ENCODE results near the gene ADARB2.
"Not testable (repeated sequence)": the region's sequence is repeated elsewhere in the genome, so short reads cannot be mapped to it uniquely, and the experiment has no call there.

Gene ADARB2

DNA sequence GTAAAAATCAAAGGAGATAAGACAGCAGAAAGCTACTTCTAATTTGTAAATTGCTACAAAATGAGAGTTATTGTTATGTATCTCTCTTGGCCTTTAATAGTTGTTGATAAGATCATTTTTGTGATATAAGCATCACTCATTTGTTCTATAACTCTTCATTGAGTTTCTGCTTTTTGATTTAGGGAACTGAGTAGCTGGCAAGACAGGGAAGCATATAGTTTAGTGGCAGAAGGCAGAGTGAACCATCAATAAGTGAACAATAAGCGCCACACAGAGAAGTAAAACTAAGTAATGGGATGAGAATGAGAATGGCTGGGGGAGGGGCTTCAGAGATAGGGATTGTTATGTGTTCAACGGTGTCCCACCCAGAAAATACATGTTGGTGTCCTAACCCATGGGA is 245.4 kb downstream of the ADARB2 start:
- no peak for DNase-seq (ENCODE audit: low read depth)

DNA sequence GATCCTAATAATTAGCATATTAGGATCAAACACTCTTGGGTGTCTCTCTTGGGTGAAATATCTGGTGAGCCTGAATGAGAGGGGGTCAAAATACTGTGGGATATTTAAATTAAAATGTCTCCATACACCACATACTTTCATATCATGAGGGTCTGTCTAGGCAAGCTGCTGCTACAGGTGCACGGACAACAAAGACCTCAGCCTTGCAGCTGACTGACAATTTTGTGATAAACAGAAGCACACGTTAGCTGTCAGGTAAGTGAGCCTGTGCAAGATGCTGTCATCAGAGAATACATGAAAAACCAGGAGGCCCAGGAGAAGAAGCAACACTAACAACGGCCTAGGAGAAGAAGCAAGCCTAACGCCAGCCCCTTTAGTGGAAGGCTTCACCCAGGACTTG is 247.5 kb downstream of the ADARB2 start:
- no peak for DNase-seq (ENCODE audit: low read depth)

DNA sequence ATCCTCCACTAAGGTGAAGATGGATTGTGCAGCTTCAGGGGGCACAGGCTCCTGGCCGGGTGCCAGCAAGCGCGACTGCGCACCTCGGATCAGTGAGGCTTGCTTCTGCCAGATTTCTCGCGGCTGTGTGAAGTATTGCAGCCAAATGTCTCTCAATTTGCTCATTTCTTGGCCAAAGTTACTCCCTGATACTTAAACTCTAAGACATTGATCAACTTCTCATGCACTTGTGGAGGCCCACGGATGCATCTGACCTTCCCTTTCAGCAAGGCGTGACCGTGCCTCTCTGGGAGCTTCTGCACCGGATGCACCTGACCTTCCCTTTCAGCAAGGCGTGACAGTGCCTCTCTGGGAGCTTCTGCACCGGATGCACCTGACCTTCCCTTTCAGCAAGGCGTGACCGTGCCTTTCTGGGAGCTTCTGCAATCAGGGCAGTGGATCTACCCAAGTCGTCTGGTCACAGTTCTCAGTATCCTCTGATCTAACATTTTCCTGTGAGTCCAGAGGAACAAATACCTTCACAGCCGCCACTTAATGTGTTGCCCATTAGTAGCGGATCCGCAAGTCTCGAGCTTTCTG is 248.3 kb downstream of the ADARB2 start:
- DNase-seq (ENCODE audit: low read depth) = no peak

DNA sequence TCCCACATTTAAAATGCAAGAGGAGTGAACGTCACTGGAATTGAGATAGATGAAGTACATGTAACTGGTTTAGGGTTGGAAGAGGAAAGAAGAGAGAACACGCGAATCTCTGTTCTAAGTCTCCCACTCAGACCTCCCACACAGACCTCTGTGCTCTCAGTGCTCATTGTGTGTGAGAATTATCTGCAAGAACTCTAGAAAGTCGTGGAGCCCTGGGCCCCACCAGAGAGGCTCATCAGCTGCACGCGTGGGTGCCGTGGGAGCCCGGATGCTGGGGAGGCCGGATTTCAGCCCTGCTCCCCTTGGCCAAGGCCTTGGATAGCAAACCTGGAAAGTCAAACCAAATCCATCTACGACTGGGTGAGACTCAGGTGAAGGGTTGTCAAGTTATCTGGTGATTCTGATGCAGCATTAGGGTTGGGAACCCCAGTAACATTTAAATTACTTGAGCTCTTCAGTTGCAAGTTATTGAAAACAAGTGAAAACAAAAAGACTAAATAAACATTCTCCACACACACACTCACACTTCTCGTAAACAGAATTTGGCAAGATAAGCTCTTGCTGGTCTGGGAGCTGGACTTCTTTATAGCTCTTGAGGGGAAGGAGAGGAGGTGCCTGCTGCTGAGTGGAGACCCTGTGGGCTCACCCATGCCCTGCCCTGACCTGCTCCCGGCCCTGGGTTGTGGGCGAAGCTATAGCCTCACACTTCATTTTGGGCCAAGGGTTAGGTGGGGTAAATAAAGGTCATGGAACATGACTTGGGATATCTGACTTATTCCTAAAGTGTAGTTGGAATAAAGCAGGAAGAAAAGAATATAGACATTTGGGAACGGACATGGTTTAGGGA is 250.3 kb downstream of the ADARB2 start:
- no peak for DNase-seq (ENCODE audit: low read depth)

DNA sequence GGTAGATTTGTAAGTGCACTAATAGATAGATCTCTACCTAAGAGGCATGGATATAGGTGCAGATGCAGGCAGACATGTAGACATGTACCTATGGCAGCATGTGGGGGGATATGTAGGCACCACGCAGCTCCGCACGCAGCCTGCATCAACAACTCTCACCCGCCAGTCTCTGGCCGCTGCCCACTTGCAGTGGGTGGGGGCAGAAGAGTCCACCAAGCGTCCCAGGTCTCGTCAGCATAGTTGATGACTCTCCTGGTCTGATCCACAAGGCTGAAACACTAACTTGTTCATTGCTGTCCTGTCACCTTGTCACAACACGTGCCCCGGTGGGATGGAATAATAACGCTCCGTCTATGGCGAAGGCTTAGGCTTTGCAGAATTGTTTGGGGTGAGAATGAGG is 252.0 kb downstream of the ADARB2 start:
- no peak for DNase-seq (ENCODE audit: low read depth)

DNA sequence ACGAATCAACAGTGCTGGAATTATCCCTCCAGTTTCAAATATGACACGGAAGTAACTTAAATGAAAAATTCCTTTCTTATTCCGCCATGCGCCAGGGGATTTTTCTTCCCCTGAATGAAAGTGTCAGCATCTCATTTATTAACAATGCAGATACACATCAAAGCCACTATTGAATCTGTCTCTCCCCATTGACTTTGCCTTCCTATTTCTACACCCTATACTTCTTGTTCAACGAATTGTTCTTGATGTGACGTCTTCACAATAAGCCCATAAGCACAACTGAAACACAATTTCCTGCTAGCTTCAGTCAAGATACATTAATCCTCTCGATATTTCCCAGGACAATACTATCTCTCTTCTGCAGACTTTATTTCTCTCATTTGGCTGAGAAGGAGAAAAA is 253.5 kb downstream of the ADARB2 start:
- no peak for DNase-seq (ENCODE audit: low read depth)

DNA sequence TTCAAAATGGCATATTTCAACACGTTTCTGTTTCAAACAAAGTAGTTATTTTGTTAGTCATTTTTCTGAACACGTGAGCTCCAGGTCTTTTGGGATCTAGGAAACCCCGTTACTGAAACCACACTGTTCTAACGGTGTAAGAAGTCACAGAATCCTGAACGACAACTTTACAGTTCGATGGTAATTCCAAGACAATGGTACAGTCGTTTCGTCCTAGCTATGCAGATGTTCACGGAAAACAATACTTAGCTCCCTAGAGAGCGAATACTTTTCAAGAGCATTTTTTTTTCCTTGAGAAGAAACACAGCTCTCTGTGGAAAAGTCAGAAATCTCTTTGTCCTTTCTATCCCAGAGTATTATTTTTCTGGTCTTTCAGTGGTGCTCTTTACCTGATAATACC is 254.1 kb downstream of the ADARB2 start:
- DNase-seq (ENCODE audit: low read depth) = no peak

DNA sequence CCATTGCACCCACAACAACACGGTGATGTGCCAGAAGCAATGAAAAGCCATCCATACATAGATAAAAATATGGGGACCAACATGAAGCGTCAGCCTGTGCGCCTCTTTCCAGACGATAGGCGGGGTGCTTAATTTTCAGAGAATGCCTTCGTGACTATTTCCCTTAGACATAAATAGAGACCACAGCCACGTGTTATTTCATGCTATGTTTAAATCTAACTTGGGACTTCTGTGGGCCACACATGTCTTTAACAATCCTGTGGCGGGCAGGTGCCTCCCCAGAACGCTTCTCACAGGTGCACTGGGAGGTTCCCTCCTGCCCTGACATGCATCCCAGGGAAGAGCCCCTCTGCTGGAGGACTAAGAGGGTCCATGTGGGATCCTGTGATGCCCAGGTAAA is 259.7 kb downstream of the ADARB2 start:
- DNase-seq (ENCODE audit: low read depth) = no peak

DNA sequence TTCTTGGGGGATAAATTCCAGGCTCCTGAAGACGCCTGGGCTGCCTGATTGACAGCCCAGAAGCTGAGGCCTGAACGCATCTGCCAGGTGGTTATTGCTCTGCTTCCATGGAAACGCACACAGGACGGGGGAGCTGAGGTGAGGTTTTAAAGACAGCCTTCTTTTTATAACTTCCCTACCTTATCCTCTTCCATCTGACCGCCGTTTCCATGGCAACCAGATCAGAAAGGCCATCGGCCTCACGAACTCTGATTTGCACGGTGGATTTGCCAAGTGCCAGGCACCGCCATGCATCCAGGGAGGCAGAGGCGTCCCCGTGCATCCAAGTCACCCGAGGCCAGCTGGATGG is 260.9 kb downstream of the ADARB2 start:
- no peak for DNase-seq (ENCODE audit: low read depth)

DNA sequence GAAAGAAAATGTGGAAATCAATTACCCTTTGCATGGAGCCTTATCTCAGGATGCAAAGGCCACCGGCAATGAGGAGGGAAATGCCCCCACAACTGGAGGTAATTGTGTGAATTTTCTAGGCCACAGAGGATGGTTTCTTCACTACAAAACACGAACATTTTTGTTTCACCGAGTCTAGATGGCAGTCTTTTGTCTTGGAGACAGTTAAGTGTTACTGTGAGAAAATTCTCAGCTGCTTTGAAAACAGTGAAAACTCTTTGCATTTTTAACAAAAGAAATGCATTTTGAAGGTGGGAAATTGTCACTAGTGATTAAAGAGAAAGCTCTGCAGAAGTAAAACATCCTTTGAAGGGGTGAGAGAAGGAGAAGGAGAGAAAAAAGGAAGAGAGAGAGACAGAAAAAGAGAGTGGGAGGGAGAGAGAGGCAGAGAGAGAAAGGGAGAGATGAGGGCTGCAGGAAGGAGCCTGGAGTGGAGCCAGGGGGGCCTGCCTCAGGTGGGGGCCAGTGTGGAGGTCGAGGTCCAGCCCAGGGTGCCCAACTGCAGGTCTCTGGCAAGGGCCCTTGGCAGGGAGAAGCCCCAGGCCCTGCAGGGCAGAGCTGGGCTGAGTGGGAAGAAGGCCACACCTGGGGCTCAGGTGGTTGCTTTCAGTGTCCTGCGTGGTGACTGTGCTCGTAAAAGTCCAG is 261.4 kb downstream of the ADARB2 start:
- DNase-seq (ENCODE audit: low read depth) = no peak

DNA sequence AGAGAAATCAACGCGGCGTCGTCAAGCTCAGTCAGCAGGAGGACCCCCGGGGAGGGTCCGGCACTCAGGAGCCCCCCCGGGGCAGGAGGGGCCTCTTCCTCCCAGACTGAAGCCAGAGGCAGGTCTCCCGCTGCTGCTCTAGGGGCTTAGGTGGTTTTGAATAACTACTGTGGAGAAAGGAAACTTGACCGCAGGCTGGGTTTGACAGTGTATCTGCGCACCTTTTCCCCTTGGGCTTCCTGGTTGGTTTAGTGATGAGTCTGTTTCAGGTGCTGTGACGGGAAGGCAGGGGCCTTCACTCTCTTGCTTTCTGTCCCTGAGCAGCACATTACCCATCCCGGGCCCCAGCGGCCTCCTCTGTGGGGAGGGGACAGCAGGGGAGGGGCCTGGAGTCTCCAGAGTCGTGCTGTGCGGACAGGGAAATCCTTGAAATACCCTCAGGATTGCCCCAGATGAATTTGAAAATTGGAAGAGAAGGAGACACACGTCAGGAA is 262.2 kb downstream of the ADARB2 start:
- DNase-seq (ENCODE audit: low read depth) = no peak

DNA sequence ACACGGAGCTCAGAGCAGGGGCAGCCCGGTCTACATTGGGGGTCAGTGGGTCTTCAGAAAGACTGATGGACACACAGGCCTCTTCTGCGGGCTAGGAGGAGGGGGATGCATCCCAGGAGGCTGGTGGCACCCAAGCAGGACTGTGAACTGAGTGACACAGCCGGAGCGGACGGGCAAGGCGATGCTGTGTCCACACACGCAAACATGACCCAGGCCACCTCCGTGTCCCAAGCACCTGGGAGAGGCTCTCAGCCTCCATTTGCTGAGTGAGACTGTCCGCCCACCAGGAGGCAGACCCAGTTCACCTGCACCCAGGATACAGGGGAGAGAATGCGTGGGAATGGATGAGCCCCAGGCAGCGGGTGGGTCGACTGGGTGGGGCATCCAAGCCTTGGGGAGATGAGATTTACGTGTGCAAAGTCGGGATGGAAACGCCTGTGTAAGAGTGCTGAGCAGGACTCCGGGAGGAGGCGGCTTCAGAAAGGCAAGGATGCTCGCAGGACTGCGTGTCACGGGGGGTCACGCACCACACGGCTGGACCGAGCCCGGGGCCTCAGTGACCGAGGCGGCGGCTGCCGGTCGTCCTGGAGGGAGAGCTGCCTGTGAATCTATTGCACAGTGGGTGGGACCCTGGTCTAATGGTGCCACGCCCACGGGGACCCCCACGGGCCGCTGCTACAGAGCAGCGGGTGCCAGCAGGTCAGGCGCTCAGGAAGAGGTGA is 262.8 kb downstream of the ADARB2 start:
- no peak for DNase-seq (ENCODE audit: low read depth)

DNA sequence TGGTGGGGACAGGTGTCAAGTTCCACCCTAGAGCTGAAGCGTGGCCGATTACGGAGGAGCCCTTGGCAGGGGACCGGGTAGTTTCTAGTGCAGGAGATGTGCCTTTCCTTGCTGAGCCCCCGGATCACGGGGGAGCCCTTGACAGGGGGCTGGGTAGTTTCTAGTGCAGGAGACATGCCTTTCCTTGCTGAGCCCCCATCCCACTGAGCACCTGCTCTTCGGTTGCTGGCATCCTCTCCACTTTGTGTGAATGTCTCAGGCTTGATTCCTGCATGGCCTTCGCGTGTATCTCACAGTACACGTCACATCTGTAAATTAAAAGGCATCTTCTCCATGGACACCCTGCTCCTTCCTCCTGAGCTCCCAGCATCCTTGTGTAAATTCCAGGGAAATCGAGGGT is 263.5 kb downstream of the ADARB2 start:
- no peak for DNase-seq (ENCODE audit: low read depth)

DNA sequence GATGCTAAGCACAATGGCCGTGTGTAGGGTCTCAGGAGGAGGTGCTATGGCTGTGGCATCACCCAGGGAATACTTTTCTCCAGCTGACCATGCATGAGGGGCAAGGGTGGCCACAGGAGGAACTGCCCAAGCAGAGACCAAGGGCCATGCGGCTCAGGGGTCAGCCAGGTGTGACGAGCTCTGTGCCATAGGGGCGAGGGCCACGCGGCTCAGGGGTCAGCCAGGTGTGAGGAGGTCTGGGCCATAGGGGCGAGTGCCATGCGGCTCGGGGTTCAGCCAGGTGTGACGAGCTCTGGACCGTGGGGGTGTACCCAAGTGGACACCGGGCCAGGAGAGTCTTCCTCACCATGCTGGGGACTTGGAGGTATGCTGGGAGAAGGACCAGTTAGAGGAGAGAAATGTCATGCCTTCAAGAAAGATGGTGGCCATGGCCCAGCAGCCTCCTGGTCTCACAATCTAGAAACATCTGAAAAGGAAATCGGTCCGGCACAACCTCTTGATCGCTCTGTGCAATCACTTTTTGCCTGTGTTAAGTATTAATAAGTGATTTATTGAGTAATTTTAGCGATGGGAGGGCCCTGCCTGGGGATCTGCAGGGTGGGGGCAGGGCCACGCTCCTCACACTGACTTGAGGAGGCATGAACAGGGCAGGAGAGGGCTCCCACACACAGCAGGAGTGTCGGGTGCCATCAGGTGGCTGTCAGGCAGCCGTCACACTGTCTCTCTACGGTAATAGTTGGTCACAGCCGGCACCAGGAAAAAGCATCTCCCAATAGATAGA is 265.0 kb downstream of the ADARB2 start:
- no peak for DNase-seq (ENCODE audit: low read depth)

DNA sequence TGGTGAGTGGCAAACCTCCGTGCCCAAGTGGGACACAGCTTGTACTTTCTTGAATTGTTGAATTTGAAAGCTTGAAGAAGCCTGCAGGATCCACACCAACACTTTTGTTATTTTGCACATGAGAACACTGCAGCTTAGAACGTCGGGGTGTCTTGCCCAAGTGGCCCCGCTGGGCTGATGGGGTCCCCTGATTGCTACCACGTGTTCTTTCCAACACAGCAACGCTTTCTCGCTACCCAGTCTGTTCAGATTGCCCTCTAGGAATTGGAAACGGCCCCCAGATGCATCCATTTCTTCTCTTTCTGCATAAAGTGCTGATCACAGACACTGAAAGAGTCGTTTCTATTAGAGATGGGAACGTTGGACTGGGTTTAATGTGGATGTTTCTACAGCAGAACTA is 268.5 kb downstream of the ADARB2 start:
- DNase-seq (ENCODE audit: low read depth) = no peak

DNA sequence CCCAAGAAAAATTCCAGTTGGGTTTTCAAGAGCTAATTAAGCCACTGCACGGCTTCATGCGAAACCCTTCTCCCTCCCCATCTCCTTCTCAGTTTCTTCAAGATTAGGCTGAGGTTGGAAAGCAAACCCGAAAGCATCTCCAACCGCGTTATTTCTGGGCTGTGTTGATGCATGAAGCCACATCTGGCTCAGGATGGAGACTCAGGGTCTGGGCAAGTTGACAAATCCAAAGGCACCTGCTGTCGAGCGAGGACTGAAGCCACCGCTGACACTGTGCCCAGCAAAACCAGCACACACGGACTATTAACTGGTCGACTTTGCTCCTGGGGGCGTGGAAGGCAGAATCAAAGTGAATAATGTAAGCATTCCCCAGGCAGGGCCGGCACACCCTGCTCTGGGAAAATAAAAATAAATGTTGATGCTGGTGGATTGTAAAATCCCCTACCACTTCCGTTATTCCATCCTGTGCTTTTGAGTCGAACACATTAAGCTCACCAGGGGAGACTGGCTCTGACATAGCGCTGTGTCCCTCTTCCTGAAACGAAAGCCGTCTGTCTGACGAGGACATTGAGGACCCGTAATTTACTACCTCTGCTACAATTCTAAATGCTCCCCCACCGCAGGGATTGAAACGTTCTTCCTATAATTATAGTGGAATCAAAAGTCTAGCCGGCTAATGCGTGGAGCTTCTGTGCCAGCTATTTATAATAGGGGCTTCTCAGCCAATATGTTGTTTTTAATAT is 269.8 kb downstream of the ADARB2 start:
- no peak for DNase-seq (ENCODE audit: low read depth)

DNA sequence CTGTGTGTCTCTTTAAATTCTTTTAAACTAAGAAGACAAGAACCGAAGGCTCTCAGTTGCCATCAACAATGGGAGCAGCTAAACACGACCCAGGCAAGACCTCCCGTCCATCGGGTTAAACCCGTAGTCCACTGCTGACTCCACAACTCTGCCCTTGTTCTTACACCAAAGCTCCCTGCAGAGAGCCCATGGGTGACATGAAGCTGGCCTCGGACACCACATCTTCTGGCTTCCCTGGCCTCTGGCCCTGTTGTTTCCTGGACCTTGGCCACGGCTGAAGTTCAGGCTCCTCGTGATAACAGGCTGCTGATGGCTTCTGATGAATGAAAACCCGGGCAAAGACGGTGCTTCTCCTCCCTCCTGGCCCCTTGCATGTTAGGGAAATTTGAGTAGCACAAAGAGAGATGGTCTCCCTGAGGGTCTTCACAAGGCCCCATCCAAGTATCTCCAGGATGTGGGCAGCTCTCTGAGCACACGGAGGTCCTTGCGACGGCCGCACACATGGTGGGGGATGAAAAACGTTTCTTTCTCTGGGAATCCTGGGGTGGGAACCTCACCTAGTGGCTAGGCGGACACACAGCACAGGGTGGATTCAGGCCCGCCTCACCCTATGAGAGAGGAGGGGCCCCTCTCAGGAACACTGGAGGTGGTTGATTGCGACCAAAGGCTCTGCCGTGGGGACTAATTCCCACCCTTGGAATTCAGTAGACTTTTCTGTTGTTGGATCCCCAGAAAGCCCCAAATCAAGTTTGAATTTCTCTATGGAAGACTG is 271.1 kb downstream of the ADARB2 start:
- DNase-seq (ENCODE audit: low read depth) = no peak

DNA sequence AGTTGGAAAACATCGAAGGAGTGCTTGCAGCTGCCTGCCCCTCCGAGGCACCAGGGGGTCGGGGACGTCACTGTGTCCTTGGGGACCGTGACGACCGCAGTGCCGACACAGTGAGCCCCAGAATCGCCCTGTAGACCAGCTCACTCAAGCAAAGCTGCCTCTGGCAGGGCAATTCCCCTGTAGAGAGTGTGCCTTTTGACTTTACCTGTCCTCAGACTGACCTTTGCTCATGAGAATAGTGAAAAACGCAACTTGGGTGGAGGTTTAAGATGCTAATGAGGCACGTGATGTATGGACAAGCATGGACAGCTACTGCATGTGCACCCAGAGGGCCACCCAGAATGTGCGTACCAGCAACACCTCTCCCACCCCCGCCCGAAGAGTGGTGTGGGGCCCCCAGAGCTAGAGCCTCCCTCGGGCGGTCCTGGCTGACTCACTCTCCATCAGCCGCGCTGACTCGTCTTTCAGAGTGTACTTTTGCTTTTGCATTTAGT is 271.9 kb downstream of the ADARB2 start:
- DNase-seq (ENCODE audit: low read depth) = no peak

DNA sequence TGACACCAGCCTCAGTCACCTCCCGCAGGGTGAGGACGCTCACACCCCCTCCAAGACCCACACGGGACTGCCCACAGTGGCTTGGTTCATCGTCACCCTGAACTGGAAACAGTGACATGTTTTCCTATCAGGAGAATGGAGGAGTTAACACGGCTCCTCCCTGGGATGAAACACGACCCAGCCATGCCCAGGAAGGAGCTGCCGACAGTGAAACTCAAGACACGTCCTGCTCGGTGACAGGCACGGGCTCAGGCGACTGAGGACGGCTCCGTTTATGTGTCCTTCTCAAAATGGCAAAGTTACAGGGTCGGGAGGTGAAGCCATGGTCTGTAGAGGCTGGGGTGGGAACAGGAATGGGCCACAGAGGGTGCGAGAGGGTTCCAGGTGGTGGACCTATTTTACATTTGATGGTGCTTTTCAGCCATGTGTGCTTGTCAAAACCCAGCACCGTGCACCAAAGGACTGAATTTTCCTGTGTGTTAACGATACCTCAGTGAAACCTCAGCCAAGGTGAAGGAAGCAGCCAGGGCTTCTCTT is 272.4 kb downstream of the ADARB2 start:
- no peak for DNase-seq (ENCODE audit: low read depth)

DNA sequence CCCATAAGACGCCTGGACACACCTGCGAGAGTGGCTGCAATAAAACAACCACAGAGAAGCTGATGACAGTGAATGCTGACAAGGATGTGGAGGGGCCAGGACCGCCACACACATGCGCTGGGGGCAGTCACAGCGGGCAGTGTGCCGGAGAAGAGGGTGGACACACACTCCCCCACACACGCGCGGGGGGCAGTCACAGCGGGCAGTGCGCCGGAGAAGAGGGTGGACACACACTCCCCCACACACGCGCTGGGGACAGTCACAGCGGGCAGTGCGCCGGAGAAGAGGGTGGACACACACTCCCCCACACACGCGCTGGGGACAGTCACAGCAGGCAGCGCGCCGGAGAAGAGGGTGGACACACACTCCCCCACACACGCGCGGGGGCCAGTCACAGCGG is 273.4 kb downstream of the ADARB2 start:
- DNase-seq (ENCODE audit: low read depth) = not testable (repeated sequence)

Measured in fibroblast of gingiva (primary cell).